Lung (tissue), 12 donors: ENCODE data around the gene RIPOR2. TPM values are rescaled to one million over a fixed set of nuclear protein-coding genes. Genes with fewer than 3 reads are reported as not detected.

Source experiments
- ATAC-seq: fragments of 200-7000 bp; cut with Tn5 transposase; one replicate; pipeline ENCODE4 v1.9.1; 2020; ENCODE audit warnings: moderate number of reproducible peaks; ENCODE audit not compliant: insufficient read depth, low FRiP score
- DNase-seq, 3 donors: peaks; one replicate each; pipeline ENCODE4 v3.0.0-alpha.2; 2013 to 2017
- H3K27ac ChIP-seq, 2 donors: one replicate each; pipeline ENCODE4 v1.5.1; 2013; ENCODE audit warnings: mild to moderate bottlenecking in 2 of 2, moderate library complexity in 2 of 2, control low read depth in 1 of 2, inconsistent platforms in 1 of 2, low read depth in 1 of 2, low read length in 1 of 2
- H3K27me3 ChIP-seq, 3 donors: one replicate each; pipeline ENCODE4 v1.5.1; 2013; ENCODE audit warnings: low read length in 2 of 3; ENCODE audit not compliant: control insufficient read depth in 3 of 3, insufficient read depth in 3 of 3
- H3K36me3 ChIP-seq, 4 donors: one replicate each; pipeline ENCODE4 v1.5.1; 2013; ENCODE audit warnings: low read length in 4 of 4, mild to moderate bottlenecking in 1 of 4, moderate library complexity in 1 of 4; ENCODE audit not compliant: control insufficient read depth in 4 of 4, insufficient read depth in 4 of 4
- H3K4me1 ChIP-seq, 5 donors: one replicate each; pipeline ENCODE4 v1.5.1; 2013; ENCODE audit warnings: low read length in 5 of 5, mild to moderate bottlenecking in 2 of 5, moderate library complexity in 1 of 5; ENCODE audit not compliant: control insufficient read depth in 5 of 5, insufficient read depth in 5 of 5
- H3K4me3 ChIP-seq: one replicate; pipeline ENCODE4 v1.5.1; 2013; ENCODE audit warnings: mild to moderate bottlenecking, control low read depth, moderate library complexity
- H3K9ac ChIP-seq, 2 donors: one replicate each; pipeline ENCODE4 v1.5.1; 2013; ENCODE audit warnings: low read length in 2 of 2, control low read depth in 1 of 2; ENCODE audit not compliant: insufficient read depth in 1 of 2
- H3K9me3 ChIP-seq, 4 donors: one replicate each; pipeline ENCODE4 v1.5.1; 2013; ENCODE audit warnings: low read length in 3 of 4, mild to moderate bottlenecking in 1 of 4, moderate library complexity in 1 of 4; ENCODE audit not compliant: control insufficient read depth in 4 of 4, insufficient read depth in 3 of 4
- CTCF ChIP-seq: IDR thresholded peaks from 2 replicates; pipeline ENCODE4 v1.5.1; 2012; ENCODE audit warnings: mild to moderate bottlenecking; ENCODE audit errors: control extremely low read depth, extremely low read depth
- WGBS, 2 donors: extraction: QIAGEN DNeasy Blood & Tissue Kit; methylation state at CpG; one replicate each; pipeline ENCODE4 v1.1.7; 2013; 5-methylcytosine and 5-hydroxymethylcytosine counted together
- polyA plus RNA-seq, 2 donors: library from polyadenylated mRNA; stranded (reverse); fragments of 200-250 nt; gene quantifications; one replicate each; pipeline ENCODE4 v1.2.1, GENCODE V29; 2013
- total RNA-seq, 2 donors: library from RNA; depleted of rRNA in 1 of 2; stranded (reverse); fragments of >200 nt in 1 of 2; gene quantifications; one replicate each; pipeline ENCODE4 v1.2.1, GENCODE V29; 2014 to 2021
- donor health status: control.
- donor health status: control.
- donor health status: Bipolar disorder and iron deficiency.
- donor health status: healthy.
- donor health status: DM: yes; HTN: yes; CAD: no.

RIPOR2 gene
- total and polyA plus RNA-seq, 4 donors, result 7.9 to 97.6 (median 42.7) TPM

GRCh38 chr6:24974182-24975171, 38.7 kb upstream of the RIPOR2 start:
- no peak overlapping the region for H3K4me3 ChIP-seq
- DNase-seq, result no peak
- H3K27me3 ChIP-seq, result no peaks in the 10 kb centered on the region

DNA sequence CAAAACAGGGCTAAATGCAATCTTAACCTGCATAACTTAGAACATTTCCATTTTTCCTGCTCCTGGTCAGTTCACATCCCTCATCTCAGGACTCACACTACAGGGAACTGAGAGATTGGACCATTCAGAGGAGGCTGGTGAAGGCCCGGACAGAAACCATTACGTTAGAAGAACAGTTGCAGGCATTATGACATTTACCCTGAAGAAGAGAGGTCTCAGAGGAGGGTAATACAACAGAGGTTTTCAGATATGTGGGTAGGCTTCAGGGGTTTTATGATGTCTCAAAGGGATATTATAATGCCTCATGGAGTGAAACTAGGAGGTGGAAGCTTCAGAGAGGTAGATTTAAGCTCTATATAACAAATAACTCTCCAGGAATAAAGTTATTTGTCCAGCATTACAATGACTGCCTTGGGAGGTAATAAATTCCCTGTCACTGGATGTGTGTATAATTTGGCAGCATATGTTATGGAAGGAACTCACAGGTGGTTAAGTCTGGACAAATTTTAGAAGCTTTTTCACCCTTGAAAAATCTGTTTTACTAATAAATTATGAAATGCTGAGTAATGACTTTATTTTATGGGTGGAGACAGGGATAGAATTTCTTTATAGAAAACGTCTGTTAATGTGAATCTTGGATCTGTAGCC, 36.7 kb upstream of the RIPOR2 start:
- H3K9me3 ChIP-seq, result no peaks in the 10 kb centered on the region
- no peaks in the 10 kb centered on the region for H3K4me1 ChIP-seq
- 77 to 85% methylated on average over 3 of the region's 3 CpGs for WGBS, 2 donors
- TF ChIP-seq CTCF, result no peak
- no peaks in the 10 kb centered on the region for H3K36me3 ChIP-seq
- no peak overlapping the region for H3K9ac ChIP-seq
- no peak overlapping the region for H3K27ac ChIP-seq
- DNase-seq (no peak), ATAC-seq (no peak)
- H3K27me3 ChIP-seq, result no peaks in the 10 kb centered on the region
- no peak overlapping the region for H3K4me3 ChIP-seq

More at GRCh38 chr6:24974182-24975171, 38.7 kb upstream of the RIPOR2 start:
- H3K9me3 ChIP-seq, result no peaks in the 10 kb centered on the region
- no peak overlapping the region for H3K9ac ChIP-seq
- no peak for ATAC-seq
- no peak overlapping the region for H3K27ac ChIP-seq
- WGBS, 2 donors, result 76 to 78% methylated on average over 7 of the region's 7 CpGs
- H3K4me1 ChIP-seq, result no peaks in the 10 kb centered on the region
- TF ChIP-seq CTCF, result no peak
- no peaks in the 10 kb centered on the region for H3K36me3 ChIP-seq

GRCh38 chr6:24971067-24971466, 35.3 kb upstream of the RIPOR2 start:
- no peak for ATAC-seq
- Histone ChIP-seq H3K9ac (no peak overlapping the region), H3K27me3 (no peaks in the 10 kb centered on the region), H3K27ac (no peak overlapping the region), H3K9me3 (no peaks in the 10 kb centered on the region), H3K4me3 (no peak overlapping the region), H3K4me1 (no peaks in the 10 kb centered on the region), H3K36me3 (no peaks in the 10 kb centered on the region)
- DNase-seq, result no peak
- no peak for TF ChIP-seq CTCF
- 92 to 97% methylated on average over 2 of the region's 2 CpGs for WGBS, 2 donors
